AG04450 (cell line): ENCODE results near the gene PARP11. TPM values are rescaled to one million over a fixed set of nuclear protein-coding genes. Genes with fewer than 3 reads are reported as not detected.

ENCODE experiments used
- CTCF ChIA-PET: fragments of 300-600, 350-600 bp; formaldehyde crosslinking; extraction: SDS; loops from one replicate; lab custom pipeline; 2022; ENCODE audit warnings: antibody characterized with exemption, inconsistent platforms; lab: Charles Lee
- POLR2A ChIA-PET: fragments of 350-600 bp; formaldehyde crosslinking; extraction: SDS; loops from one replicate; lab custom pipeline; 2021; ENCODE audit warnings: antibody characterized with exemption, inconsistent platforms; lab: Yijun Ruan, JAX
- DNase-seq: peaks from one replicate; pipeline ENCODE4 v3.0.0-alpha.2; 2011; ENCODE audit warnings: low read depth, low spot score
- H3K27ac ChIP-seq: one replicate; pipeline ENCODE4 v1.5.1; 2012; ENCODE audit warnings: low read depth, low read length, control low read depth
- H3K27me3 ChIP-seq: one replicate; pipeline ENCODE4 v1.6.0; 2012; ENCODE audit warnings: low read length; ENCODE audit not compliant: control insufficient read depth, insufficient read depth
- H3K4me3 ChIP-seq: 2 replicates; pipeline ENCODE4 v1.5.1; 2011; ENCODE audit warnings: mild to moderate bottlenecking, low read depth, low read length, control low read depth
- H3K9me3 ChIP-seq: 2 replicates; pipeline ENCODE4 v1.5.1; 2012; ENCODE audit warnings: low read length; ENCODE audit not compliant: control insufficient read depth, insufficient read depth
- polyA plus RNA-seq: library from polyadenylated mRNA; depleted of rRNA; stranded (reverse); fragments of >200 nt; gene quantifications from 2 replicates; pipeline ENCODE4 v1.2.3, GENCODE V29; 2011
- TF ChIP-seq, protein P1 (sequence below): IDR thresholded peaks from 2 replicates; pipeline ENCODE4 v1.5.1; 2011; ENCODE audit warnings: low read depth, low read length, control low read depth, inconsistent platforms

The PARP11 gene
- polyA plus RNA-seq, 1 experiment, result 6.9 TPM

DNA sequence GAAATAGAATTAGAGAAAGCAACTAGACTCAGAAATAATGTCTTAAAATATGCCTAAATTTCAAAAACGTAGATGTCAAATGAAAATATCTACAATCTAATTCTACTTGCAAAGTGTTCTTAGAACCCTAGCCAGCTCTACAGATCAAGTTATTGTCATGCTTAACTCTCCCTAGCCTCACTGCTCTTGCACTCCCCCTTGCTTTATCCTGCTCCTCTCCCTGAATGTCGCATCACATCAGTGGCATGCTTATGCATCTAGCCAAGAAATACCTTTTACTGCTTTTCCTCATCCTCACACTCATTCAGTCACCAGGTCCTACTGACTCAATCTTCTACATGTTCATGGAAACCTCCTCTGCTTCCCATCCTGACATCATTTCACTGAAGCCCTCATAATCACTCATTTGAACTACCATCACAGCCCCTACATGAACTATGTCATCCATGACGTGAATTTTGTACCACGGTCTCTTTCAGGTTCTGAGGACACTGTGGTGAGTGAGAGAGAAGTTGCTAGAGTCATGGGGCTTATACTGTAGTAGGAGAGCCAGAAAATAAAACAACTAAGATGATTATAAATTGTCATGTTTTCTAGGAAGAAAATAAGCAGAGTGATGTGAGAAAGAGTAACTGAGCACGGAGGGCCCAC lies 97.7 kb downstream of the PARP11 start:
- TF ChIP-seq, protein P1, sequence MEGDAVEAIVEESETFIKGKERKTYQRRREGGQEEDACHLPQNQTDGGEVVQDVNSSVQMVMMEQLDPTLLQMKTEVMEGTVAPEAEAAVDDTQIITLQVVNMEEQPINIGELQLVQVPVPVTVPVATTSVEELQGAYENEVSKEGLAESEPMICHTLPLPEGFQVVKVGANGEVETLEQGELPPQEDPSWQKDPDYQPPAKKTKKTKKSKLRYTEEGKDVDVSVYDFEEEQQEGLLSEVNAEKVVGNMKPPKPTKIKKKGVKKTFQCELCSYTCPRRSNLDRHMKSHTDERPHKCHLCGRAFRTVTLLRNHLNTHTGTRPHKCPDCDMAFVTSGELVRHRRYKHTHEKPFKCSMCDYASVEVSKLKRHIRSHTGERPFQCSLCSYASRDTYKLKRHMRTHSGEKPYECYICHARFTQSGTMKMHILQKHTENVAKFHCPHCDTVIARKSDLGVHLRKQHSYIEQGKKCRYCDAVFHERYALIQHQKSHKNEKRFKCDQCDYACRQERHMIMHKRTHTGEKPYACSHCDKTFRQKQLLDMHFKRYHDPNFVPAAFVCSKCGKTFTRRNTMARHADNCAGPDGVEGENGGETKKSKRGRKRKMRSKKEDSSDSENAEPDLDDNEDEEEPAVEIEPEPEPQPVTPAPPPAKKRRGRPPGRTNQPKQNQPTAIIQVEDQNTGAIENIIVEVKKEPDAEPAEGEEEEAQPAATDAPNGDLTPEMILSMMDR, result no peak
- Histone ChIP-seq H3K27ac (no peak overlapping the region), H3K4me3 (no peak overlapping the region), H3K9me3 (peaks cover 4% of the 10 kb centered on the region; the same call in 1 of the 2 replicates), H3K27me3 (peaks cover 5% of the 10 kb centered on the region)
- POLR2A ChIA-PET, result no interaction called here
- DNase-seq, result no peak
- CTCF ChIA-PET, result interaction anchor here (1.6 to 4.4 kb wide), 5 partner anchors 13 to 476 kb away, joined by 7 to 79 read pairs (median 13); no protein-coding TSS in a partner anchor

DNA sequence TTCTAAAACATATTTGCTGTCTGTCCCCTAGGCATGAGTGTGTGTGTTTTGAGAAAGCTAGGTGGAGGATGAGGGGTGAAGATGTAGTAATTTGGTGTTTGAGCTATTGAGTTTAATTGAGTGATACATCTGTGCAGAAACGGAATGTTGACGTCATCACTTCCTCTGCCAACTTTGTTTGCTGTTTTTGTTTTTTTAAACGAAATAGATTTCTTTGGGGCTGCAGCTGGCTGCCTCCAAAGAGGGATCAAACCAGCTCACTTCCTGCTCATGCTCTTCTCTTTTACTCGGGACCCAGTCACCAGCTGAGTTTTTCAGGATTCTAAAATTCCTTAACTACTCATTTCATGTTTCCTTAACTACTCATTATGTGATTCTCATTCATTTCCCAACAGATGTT lies 100.8 kb downstream of the PARP11 start:
- ChIA-PET CTCF (interaction anchor here (0.5 to 4.4 kb wide), 4 partner anchors 114 to 1165 kb away, joined by 3 to 33 read pairs (median 5); no protein-coding TSS in a partner anchor), POLR2A (no interaction called here)
- DNase-seq, result no peak
- TF ChIP-seq, protein P1, result no peak
- H3K9me3 ChIP-seq, result peaks cover 4% of the 10 kb centered on the region; the same call in 1 of the 2 replicates
- H3K4me3 ChIP-seq, result no peak overlapping the region
- peaks cover 2% of the 10 kb centered on the region for H3K27me3 ChIP-seq
- no peak overlapping the region for H3K27ac ChIP-seq

DNA sequence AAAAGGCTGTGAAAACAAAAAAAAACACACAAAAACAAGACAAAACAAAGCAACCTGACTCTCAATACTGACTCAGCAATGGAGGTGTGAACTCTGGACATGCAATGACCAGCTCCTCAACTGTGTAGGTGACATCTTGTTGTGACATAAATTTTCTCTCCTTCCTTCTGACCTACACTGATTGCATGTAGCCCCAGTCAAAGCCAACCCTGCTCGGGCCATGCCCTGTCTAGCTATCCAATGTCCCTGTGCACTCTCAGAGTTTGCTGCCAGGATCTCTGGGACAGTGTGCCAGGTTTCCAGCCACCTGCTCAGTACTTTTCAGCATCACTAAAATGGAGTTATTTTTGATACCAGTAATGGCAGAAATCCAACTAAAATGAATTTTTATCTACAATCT lies 101.3 kb downstream of the PARP11 start:
- H3K9me3 ChIP-seq, result peaks cover 4% of the 10 kb centered on the region; the same call in 1 of the 2 replicates
- H3K27ac ChIP-seq, result no peak overlapping the region
- H3K4me3 ChIP-seq, result no peak overlapping the region
- TF ChIP-seq, protein P1, result no peak
- DNase-seq, result no peak
- POLR2A ChIA-PET, result no interaction called here
- H3K27me3 ChIP-seq, result peaks cover 2% of the 10 kb centered on the region
- CTCF ChIA-PET, result interaction anchor here (0.5 to 4.4 kb wide), 4 partner anchors 113 to 1166 kb away, joined by 3 to 33 read pairs (median 5); no protein-coding TSS in a partner anchor

DNA sequence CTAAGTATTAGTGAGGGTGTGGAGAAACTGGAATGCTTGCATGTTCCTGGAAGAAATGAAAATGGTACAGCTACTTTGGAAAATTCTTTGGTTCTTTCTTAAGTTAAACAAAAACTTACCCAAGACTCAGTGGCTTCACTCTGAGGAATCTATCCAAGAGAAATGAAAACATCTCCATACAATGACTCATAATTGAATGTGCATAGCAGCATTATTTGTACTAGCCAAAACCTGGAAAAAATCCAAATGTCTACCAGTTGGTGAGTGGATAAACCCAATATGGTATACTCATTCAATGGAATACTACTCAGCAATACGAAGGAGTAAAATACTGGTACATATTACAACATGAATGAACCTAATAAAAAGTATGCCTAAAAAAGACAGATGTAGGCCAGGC lies 102.3 kb downstream of the PARP11 start:
- POLR2A ChIA-PET, result no interaction called here

More for the DNA sequence above, 102.3 kb downstream of the PARP11 start:
- H3K9me3 ChIP-seq, result peaks cover 4% of the 10 kb centered on the region; the same call in 1 of the 2 replicates
- TF ChIP-seq, protein P1, result no peak
- CTCF ChIA-PET, result interaction anchor here (4.4 kb wide), 1 partner anchor 470 kb away, joined by 33 read pairs; no protein-coding TSS in a partner anchor
- no peak overlapping the region for H3K27ac ChIP-seq
- H3K4me3 ChIP-seq, result no peak overlapping the region
- H3K27me3 ChIP-seq, result peaks cover 2% of the 10 kb centered on the region
- DNase-seq, result no peak
